ENCODE data around the gene HAND2.

The HAND2 gene

DNA sequence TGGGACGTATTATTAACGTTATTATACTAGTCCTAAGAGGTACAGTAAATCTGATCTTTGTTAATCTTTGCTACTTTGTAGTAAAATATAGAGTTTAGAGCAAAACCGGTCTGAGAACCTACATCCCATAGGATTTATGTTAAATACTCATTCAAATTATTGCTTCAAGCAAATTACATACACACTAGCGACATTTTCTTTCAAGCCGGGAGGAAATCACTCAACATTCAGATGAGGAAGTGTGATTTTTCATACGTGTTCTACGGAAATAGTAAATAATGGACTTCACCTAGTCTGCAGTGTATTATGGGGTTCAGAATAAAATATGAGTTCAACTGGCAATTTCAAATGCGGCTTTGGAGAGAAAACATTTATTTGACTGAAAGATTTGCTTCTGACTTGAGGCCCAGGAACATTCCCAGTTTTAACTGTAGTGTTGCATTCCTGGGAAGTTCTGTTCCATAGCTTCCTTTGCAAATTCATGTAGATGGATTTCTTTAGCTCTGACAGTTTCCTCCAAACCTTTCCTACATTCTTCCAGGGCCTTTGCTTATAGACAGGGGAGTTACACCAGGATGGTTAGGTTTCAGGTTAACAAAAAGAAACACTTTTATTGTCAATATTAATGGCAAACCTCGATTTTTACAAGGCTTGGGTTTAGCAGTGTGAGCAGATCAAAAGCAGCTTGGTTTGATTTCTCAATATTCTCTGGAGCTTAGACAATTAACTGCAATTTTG is 5.3 kb upstream of the HAND2 start:
- DNase-seq = no peak

DNA sequence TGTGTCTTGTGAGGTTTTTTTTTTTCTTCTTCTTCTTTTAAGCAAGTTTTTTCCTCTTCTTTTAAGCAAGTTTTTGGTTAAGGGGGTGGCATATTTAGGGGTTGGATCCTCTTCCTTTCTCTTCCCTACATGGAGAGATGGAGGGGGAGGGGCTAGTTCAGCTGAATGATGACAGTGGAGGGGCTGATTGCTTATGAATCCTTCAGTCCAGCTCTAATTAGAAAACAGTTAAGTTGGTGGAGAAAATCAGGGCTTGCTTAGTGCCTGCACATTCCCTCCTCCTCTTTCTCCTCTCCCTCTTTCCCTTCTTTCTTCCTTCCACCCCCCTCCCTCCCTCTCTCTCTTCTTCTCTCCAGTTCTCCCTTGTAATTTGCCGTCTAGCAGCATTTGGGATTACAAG is 4.4 kb upstream of the HAND2 start:
- DNase-seq = no peak

DNA sequence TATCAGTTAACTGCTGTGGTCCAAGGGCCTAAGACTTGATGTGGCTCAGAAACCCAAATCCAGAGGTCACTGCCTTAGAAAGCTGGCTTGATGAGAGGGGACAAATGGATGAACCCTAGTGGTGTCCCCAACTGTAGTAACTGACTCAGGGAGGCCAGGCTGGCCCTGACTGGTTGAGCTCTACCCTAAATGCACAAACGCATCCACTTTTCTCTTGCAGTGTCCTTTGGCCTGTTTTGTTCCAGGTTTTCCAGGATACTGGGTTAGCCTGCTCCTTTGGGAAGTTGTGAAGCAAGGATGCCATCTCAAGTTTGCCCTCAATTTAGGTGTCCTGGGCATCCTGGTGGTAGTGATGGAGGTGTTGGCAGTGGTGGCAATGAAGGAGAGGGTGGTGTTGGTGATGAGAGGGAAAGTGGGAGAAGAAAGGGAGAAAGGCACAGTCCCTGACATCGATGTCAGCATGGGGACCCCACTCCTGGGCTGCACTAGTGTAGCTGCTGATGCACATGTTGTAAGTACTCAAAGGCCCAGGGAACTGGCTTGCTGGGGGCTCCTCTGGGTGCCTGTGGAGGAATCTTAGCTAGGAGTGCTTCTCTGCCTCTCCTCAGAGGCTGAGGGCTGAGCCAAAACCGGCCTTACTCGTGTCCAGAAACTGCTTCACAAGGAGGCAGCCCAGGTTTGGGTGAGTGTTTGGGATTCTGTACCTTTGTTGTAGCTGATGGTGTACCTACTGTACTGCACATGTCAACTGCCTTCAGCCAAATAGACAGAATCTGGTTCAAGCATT is 2.9 kb upstream of the HAND2 start:
- DNase-seq = no peak

DNA sequence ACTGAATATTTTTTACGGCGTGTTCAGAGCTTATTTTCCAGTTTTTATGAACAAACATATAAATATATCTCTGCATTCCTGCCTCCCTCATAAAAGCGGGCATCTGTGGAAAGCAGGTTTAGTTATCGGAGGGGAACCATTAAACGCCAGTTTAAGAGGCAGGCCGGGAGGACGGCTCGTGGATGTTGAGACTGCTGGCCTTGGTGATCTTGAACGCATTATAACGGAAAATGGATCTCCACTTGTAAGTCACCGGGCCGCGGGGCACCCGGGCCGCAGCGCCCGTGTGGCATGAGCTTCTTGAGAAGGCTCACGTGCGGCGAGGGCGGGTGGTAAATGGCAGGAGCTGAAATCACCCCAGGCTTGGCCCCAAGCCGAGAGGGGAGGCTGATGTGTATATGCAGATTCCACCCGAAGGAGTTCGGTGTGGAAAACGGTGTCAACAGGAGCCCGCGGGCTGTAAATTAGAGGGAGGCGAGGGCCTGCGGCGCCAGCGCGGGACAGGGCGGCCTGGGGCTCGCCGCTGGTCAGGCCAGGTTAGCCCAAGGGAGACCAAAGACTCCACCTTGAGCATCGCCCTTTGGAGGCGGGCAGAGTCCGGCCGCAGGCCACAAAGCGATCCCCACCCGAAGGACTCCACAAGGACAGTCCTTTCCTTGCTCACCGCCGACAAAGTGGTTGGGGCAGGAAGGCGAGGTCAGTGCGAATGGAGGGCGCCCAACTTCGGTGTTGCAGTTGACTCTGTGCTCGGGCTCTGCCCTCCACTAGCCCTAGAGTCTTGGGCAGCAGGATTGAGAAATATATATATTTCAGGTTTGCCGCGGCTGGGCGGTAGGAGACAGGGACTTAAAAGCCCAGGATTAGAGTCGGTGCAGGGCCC is 1.3 kb upstream of the HAND2 start:
- no peak for DNase-seq

DNA sequence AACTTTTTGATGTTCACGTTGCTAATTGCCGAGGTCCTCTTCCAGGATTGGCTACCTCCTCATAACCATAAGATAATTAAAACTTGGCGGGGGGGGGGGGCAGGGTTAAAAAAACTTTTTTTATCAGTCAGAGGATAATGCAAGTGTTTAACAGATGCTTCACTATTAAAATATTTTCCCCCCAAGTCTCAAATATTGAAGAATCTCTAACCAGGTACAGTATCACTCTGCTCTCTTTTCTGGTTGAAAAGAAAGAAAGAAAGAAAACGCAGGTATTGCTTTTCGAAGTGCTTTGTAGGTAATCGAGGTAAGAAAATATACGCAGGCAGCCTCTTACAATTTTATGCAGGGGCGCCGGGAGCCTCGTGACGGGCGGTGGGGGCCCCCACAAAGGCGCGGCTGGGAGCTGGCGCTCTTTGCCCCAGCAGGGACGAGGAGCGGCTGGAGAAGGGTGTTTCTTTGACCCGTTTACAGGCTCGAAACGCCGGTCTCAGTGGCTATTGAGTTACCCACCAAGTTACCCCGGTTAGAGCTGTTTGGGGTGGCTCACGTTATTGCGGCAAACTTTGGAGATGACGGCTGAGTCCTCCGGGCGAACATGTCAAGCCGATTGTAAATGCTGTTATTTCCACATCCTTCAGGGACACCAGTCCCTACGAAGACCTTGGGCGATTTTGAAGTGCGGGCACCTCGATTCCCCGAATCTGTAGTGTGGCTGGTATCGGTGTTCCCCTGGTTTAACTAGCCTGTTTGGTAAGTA is 477 bp upstream of the HAND2 start:
- no peak for DNase-seq

DNA sequence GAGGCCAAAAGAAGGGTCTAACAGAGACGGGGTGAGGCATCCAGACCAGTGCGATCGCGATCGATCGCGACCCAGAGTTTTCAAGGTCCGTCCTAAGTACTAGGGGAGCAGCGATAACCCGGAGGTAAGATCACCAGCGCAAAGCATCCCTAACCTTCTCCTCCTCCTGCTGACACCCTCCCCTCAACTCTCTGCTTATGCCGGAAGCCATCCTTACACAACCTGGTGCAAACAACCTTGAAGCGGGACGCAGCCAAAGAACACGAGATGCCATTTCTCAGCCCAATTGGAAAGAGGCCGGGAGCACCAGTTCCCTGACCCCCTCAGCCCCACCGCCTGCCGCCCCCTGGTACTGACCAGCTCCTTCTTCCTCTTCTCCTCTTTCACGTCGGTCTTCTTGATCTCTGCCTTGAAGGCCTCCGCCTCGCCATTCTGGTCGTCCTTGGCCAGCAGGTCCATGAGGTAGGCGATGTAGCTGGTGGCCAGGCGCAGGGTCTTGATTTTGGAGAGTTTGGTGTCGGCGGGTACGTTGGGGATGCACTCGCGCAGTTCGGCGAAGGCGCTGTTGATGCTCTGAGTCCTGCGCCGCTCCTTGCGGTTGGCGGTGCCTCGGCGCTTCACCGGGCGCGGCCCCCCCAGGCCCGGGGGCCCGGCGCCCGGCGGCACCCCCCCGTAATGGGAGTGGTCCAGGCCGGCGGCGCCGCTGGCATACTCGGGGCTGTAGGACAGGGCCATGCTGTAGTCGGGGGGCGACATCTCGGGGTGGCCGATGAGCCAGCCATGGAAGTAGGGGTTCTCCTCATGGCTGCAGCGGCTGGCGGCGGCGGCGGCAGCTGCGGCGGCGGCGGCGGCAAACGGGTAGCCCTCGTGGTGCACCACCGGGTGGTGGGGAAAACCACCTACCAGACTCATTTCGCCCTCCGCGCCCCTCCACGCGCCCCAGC is 1.4 kb downstream of the HAND2 start:
- DNase-seq = no peak

DNA sequence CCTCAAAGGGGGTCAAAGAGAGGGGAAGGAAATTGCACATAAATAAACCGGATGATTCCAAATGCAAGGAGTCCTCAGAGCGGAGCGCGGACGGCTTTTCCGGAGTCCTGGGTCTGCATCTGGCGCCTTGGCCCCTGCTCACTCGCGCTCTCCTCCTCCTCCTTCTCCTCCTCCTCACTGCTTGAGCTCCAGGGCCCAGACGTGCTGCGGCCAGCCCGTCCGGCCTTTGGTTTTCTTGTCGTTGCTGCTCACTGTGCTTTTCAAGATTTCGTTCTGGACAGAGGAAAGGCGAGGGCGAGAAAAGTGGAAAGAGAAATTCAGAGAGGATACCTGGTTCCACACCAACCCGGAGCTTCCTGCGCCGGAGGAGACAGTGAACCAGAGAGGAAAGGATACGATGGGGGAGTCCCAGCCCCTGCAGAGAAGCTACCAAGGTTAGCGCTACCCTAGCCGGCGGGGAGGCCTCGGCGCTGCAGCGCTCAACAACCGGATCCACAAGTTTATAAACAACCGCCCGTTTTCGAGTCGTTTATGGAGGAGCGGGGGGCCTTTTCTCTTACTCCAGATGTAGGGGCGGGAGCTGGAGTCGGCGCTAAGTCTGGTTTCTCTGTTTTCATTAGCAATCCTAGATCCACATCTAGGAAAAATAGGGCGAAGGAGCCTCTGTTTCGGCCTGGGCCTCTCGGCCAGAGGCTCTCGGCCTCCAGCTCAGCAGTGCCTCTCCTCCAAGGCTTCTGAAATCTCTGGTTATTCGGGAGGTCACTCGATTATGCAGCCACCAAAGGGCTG is 2.7 kb downstream of the HAND2 start:
- DNase-seq = no peak

DNA sequence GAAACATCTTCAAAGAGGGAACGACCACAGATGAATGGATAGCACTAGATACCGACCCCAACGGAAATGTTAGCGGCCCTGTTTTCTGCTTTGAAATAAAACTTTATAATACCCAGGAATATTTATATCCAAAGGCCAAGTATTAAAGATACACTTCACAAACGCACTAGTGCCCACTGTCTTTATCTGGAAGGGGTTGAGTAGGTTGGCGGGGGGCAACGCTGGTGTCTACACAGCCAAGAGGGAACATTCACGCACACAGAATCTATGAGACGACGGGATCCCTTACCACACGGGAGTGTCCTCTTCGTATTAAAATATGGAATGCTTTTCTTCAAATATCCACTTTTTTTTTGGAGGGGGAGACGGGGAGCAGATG is 3.3 kb downstream of the HAND2 start:
- no peak for DNase-seq

DNA sequence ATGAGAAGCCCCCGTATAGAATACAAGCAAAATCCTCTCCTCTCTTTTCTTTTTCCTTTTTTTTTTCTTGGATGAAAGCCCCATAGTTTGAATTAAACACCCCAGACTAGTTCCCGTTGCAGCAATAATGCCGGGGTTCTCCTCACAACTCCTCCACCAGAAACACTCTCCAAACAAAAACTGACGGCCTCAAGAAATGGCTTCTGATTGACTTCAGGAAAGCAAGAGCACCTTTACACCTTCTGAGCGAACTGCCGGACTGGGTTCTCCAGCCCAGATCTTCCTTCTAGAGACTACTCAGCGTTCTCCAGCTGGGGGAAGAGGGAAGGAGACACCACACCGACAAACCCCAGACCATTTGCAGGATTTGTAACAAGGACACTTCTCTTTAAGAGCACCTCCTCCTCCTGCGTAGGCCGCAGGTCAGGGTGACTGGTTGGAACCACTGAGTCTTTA is 4.0 kb downstream of the HAND2 start:
- no peak for DNase-seq

DNA sequence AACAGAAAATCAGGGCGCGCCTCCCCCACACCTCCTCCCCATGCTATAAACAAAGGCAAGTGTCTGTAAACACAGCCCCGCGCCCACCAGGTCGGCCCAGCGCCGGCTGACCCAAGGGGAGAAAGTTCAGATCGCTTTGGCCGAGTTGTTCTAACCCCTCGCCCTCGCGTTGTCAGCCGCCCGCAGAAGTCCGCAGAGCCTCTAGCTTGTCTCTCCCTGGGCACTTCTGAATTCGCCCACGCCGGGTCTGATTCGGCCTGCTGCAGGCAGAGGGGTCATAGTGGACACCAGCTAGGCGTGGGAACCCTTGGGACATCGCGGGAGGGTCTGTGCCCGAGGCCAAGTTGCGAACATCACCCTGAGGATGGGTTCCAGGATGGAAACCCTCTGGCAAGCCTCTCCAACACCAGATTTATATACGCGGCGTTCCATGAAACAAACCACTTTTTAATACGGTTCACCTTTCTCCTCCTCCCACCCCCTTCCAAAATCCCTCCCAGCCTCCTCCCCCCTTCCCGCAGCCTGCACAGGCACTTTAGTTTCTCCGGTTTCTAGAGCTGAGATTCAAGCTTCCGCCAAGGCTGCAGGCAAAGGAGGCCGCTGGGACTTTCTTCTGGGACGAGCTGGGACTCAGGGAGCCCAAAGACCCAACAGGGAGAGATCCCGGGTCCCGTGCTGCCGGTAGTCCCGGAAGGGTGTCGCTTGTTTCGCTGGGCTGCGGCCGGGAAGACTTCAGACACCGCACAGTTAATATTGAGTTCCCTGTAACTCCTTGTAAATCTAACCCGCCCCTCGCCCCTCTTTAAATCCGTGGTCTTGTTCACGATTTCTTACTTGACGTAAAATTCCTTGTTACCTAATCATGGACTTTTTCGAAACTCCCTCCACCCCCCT is 4.7 kb downstream of the HAND2 start:
- no peak for DNase-seq

DNA sequence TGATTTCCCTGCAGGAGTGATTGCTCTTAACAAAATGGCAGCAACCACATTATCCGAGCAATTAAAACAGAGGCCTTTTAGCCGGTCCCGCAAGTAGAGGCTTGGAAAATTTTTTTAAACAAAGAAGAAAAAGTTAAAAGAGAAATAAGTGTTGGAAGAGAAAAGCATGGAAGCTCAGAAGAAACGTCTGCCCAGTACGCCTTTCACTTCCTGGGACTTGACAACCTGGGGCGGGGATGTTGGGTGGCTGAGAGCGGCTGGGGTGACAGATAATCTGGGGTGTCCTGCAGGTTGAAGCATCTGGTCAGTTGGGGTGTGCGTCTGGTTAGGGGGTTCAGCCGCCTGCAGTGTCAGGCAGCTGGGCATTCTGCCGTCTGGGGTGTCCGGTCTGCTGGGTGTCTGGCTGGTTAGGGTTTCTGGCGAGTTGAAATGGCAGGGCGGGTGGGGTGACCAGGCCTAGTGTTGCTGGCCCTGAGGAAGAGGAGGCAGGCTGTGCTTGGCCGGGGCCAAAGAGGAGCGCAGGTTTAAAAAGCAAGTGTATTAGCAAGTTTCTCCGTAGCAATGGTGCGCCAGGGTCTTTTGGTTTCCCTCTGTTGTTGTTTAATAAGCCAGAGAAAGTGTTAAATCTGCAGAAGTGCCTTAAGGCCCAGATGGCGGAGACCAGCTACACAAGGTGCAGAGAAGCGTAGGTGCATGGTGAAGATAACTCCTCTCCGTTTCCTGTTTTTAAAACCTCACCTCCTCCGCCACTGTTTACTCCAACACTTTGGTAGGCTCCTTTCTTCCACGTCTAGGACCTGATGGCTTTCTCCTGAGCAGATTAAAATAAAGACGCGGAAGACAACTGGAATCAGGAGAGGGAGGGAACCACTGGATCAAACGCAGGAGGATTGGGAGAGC is 5.6 kb downstream of the HAND2 start:
- DNase-seq = no peak

DNA sequence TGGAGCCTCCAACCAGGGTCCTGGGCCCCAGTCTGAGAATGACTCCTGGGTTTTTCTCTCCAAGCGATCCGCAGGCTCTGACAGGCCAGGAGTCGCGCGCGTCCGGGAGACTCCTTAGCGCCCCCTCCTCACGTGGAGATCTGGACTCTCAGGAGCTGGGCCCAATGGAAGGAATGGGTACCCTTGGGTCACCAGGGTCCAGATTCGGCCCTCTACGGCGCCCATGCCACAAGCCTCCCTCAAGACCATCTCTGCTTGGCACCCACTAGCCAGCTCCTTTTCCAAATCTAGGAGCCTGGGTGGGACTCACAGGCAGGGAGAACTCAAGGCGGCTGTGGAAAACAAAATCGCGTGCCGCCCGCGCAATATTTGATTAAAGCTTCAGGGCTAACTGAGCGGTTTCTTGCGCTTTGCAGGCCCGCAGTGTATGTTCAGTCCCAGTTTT is 7.1 kb downstream of the HAND2 start:
- DNase-seq = no peak

DNA sequence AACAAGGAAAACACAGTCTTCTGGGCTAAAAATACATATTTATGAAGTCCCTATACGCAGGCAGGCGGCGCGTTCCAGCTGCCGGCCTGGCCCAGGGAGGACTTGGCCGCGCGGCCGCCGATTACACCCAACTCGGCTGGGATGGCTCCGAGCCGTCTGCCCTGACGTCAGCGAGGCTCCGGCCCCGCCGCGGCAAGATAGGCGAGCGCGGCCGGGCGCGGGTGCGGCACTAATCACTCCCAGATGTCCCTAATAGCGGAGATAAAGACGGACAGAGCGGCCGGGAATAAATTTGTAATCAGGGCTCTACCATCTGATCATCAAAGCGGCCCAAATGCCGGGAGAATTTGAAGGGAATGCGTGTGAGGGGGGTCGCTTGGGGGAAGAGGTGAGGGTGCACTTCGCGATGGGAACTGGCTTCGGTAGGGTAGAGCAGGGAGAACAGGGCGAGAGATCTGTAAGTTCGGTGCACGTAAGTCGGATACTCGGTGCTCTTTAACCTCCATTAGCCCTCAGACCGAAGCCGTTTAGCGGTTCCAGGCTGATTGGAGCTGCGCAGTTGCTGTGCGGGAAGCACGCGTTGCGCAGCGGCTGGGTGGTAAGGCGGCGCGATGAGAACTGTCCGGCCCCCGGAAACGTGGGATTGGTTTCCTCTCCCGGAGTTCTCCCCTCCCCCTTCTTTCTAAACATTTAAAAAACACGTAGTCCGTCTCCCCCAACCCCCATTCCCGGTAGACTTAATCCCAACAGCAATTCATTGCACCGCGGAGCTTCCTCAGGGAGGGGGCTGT is 7.7 kb downstream of the HAND2 start:
- DNase-seq = no peak

DNA sequence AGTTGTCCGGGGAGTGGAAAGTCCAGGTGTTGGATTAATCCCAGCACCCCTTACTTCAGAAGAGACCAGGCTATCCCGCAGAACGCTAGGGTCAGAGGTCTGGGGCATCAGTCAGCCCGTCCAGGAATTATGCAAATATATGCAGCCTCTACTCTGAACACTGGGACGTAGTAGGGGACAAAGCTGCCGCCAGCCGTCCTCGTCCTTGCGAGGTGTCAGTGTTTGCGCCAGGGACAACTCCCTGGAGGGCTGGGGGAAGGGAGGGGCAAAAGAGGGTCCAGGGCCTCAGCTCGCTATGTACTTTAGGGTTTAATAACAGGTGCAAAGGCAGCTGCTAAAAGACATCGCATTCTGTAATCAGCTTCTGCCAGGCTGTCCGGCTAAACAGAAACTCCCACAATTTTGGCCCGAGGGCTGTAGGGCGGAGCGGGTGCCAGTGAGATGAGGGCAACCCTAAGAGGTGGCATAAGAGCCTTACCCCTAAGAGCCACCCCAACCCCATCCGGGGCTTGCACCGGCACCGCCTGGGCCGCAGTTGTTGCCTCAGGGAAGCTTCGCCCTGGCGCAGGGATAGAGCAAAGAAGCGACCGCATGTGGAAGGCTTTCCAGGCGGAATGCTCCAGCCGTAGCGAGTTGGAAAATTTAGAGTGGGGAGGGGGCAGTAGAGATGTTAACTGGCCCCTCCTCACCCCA is 8.4 kb downstream of the HAND2 start:
- no peak for DNase-seq

DNA sequence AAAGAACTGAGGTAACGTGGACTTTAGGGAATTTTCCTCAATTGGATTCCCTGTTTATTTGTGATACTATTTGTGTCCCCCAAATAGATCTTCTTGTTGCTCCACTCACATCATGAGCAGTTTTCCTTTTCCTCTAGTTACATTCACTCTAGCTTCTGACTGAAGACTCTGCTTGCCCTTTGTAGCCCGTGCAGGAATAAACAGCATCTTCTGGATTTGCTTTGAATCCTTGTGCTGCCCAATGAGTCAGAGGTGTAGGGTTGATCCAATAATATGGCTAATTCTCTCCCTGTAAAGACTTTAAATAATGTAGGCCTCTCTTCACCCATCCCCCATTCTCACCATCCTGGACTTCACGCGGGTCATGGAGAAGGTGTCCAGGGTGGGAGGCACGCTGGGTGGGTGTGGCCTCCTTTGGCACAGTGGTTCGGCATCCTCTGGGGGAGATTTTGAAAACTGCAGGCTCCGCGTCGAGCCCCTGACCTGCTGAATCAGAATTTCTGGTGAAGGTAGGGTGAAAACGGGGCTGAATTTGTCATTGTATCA is 9.0 kb downstream of the HAND2 start:
- DNase-seq = no peak
